ENCODE measurements around the gene TSPAN19. TPM values are rescaled to one million over a fixed set of nuclear protein-coding genes. Genes with fewer than 3 reads are reported as not detected.

TSPAN19 gene
- total RNA-seq, 1 experiment from 2014 or later = not detected

DNA sequence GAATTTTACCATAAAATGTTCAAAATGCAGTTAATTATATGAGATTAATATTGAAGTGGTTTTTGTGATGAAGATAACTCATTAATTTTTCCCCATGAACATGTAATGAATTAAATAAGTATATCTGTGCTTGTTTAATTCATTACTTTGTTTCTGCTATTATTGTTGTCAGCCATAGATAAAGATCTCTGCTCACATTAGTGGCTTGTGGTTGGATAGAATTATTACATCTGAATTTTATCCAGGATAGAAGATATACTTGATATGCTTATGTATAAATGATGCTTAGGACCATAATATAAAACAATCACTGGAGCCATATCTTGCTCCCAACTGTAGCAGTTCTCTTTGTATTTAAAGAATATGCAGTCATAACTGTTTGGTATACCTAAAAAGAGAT lies 18.5 kb downstream of the TSPAN19 start:
- Mint-ChIP-seq H3K27ac (no peak overlapping the region), H3K4me3 (no peak overlapping the region), H3K27me3 (ENCODE audit: low read depth) (no peaks in the 10 kb centered on the region), H3K9me3 (no peaks in the 10 kb centered on the region), H3K4me1 (peaks cover 5% of the 10 kb centered on the region), H3K36me3 (no peaks in the 10 kb centered on the region)
- CTCF ChIA-PET = no interaction called here
- TF ChIP-seq, protein P1, sequence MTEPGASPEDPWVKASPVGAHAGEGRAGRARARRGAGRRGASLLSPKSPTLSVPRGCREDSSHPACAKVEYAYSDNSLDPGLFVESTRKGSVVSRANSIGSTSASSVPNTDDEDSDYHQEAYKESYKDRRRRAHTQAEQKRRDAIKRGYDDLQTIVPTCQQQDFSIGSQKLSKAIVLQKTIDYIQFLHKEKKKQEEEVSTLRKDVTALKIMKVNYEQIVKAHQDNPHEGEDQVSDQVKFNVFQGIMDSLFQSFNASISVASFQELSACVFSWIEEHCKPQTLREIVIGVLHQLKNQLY (CRISPR knock-in tag; IDR thresholded peaks at IDR 0.05) = no peak
- TF ChIP-seq, protein P2, sequence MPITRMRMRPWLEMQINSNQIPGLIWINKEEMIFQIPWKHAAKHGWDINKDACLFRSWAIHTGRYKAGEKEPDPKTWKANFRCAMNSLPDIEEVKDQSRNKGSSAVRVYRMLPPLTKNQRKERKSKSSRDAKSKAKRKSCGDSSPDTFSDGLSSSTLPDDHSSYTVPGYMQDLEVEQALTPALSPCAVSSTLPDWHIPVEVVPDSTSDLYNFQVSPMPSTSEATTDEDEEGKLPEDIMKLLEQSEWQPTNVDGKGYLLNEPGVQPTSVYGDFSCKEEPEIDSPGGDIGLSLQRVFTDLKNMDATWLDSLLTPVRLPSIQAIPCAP (CRISPR knock-in tag; IDR thresholded peaks at IDR 0.05) = no peak
- TF ChIP-seq, protein P3, sequence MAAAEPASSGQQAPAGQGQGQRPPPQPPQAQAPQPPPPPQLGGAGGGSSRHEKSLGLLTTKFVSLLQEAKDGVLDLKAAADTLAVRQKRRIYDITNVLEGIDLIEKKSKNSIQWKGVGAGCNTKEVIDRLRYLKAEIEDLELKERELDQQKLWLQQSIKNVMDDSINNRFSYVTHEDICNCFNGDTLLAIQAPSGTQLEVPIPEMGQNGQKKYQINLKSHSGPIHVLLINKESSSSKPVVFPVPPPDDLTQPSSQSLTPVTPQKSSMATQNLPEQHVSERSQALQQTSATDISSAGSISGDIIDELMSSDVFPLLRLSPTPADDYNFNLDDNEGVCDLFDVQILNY (CRISPR knock-in tag; IDR thresholded peaks at IDR 0.05) = no peak
- TF ChIP-seq PRRX2 (CRISPR knock-in tag; IDR thresholded peaks at IDR 0.05) = no peak
- no peak for DNase-seq (ENCODE audit: low spot score)
- POLR2A ChIA-PET = no interaction called here
- ATAC-seq = no peak

DNA sequence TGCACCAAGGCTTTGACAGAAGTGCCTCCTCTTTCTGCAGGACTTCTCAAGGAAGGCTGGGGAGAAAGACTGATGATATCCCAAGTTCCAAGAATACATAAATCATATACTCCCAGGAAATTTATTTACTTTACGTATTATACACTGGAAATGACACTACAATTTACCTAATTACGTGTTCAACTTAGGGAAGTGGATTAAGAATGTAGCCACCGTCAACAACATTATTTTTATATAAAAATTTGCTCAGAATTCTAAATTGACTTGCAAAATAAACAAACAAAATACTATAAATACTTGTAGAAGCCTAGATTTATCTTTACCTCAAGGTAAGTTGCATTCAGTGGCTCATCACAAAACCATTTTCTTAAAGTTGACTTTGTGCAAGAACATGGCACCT lies 18.9 kb downstream of the TSPAN19 start:
- Mint-ChIP-seq H3K9me3 (no peaks in the 10 kb centered on the region), H3K4me1 (peaks cover 7% of the 10 kb centered on the region; the same call in 1 of the 2 replicates), H3K27me3 (ENCODE audit: low read depth) (no peaks in the 10 kb centered on the region), H3K27ac (no peak overlapping the region), H3K36me3 (no peaks in the 10 kb centered on the region), H3K4me3 (no peak overlapping the region)
- CTCF ChIA-PET = no interaction called here
- DNase-seq (ENCODE audit: low spot score) = no peak
- POLR2A ChIA-PET = no interaction called here
- ATAC-seq = no peak
- no peak for TF ChIP-seq NFE2L1 (CRISPR knock-in tag; IDR thresholded peaks at IDR 0.05)
- TF ChIP-seq, protein P4, sequence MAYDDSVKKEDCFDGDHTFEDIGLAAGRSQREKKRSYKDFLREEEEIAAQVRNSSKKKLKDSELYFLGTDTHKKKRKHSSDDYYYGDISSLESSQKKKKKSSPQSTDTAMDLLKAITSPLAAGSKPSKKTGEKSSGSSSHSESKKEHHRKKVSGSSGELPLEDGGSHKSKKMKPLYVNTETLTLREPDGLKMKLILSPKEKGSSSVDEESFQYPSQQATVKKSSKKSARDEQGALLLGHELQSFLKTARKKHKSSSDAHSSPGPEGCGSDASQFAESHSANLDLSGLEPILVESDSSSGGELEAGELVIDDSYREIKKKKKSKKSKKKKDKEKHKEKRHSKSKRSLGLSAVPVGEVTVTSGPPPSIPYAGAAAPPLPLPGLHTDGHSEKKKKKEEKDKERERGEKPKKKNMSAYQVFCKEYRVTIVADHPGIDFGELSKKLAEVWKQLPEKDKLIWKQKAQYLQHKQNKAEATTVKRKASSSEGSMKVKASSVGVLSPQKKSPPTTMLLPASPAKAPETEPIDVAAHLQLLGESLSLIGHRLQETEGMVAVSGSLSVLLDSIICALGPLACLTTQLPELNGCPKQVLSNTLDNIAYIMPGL (CRISPR knock-in tag; IDR thresholded peaks at IDR 0.05) = no peak
- TF ChIP-seq RELA (CRISPR knock-in tag; IDR thresholded peaks at IDR 0.05; ENCODE audit: borderline replicate concordance) = no peak
- TF ChIP-seq, protein P5, sequence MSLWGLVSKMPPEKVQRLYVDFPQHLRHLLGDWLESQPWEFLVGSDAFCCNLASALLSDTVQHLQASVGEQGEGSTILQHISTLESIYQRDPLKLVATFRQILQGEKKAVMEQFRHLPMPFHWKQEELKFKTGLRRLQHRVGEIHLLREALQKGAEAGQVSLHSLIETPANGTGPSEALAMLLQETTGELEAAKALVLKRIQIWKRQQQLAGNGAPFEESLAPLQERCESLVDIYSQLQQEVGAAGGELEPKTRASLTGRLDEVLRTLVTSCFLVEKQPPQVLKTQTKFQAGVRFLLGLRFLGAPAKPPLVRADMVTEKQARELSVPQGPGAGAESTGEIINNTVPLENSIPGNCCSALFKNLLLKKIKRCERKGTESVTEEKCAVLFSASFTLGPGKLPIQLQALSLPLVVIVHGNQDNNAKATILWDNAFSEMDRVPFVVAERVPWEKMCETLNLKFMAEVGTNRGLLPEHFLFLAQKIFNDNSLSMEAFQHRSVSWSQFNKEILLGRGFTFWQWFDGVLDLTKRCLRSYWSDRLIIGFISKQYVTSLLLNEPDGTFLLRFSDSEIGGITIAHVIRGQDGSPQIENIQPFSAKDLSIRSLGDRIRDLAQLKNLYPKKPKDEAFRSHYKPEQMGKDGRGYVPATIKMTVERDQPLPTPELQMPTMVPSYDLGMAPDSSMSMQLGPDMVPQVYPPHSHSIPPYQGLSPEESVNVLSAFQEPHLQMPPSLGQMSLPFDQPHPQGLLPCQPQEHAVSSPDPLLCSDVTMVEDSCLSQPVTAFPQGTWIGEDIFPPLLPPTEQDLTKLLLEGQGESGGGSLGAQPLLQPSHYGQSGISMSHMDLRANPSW (CRISPR knock-in tag; conservative IDR thresholded peaks at IDR 0.05; ENCODE audit: low read depth) = no peak
- no peak for TF ChIP-seq SP1 (CRISPR knock-in tag; conservative IDR thresholded peaks at IDR 0.05)
- no peak for TF ChIP-seq ZNF317 (CRISPR knock-in tag; IDR thresholded peaks at IDR 0.05; ENCODE audit: borderline replicate concordance, low read depth)
- no peak for TF ChIP-seq RORB (CRISPR knock-in tag; IDR thresholded peaks at IDR 0.05)

DNA sequence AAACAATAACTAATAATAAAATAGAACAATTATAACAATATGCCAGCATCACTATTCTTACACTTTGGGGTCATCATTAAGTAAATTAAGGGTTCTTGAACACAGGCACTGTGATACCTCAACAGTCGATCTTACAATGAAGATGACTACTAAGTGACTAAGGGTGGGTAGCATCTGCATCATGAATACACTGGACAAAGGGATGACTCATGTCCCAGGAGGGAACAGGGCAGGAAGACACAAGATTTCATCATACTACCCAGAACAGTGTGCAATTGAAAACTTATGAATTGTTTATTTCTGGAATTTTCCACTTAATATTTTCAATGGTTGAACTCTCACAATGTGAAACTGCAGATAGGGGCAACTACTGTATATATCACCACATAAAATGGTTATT lies 19.7 kb downstream of the TSPAN19 start:
- no peak for DNase-seq (ENCODE audit: low spot score)
- POLR2A ChIA-PET = no interaction called here
- H3K9me3 Mint-ChIP-seq = no peaks in the 10 kb centered on the region
- ATAC-seq = no peak
- no peaks in the 10 kb centered on the region for H3K27me3 Mint-ChIP-seq (ENCODE audit: low read depth)
- no peak overlapping the region for H3K27ac Mint-ChIP-seq
- TF ChIP-seq GABPB1 (CRISPR knock-in tag; IDR thresholded peaks at IDR 0.05) (peak; percentile 61; the same call in 1 of the 2 replicates), ZNF263 (CRISPR knock-in tag; IDR thresholded peaks at IDR 0.05; ENCODE audit: low read depth) (no peak)
- TF ChIP-seq, protein P3 (CRISPR knock-in tag; IDR thresholded peaks at IDR 0.05) = no peak
- no peaks in the 10 kb centered on the region for H3K36me3 Mint-ChIP-seq
- H3K4me1 Mint-ChIP-seq = peaks cover 8% of the 10 kb centered on the region; the same call in 1 of the 2 replicates
- CTCF ChIA-PET = no interaction called here
- no peak overlapping the region for H3K4me3 Mint-ChIP-seq
